Amygdala (tissue), 56 donors: ENCODE results near the gene RNF138.
"Not testable (repeated sequence)": the region's sequence is repeated elsewhere in the genome, so short reads cannot be mapped to it uniquely, and the experiment has no call there.

ENCODE experiments used
- DNase-seq, 56 donors: peaks; one replicate each; lab custom pipeline; 2025; lab: John Stamatoyannopoulos, UW

The RNF138 gene

DNA sequence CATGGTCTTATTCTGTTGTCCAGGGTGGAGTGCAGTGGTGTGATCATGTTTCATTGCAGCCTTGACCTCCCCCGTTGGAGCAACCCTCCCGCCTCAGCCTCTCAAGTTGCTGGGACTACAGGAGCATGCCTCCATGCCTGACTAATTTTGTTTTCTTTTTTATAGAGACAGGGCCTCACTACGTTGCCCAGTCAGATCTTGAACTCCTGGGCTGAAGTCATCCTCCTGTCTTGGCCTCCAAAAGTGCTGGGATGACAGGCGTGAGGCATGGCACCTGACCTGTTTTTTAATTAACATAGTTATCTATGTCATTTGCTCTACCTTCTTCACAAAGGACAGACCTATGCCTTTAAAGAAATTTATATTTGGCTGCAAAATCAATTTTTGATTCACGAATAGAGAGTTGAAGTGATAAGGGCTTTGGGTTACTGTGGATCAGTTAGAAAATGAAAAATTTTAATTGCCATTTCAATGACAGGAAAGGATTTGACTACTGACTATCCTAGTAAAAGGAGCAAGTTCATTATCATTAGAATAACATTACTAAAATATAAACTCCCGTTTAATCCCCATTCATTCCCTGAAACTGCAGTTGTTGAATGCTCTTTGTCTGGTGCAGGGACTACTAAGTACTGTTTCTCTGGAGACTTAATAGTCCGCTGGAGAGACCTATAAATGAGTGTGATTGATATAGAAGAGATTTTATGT lies 3.7 kb downstream of the RNF138 start:
- DNase-seq: no peak

DNA sequence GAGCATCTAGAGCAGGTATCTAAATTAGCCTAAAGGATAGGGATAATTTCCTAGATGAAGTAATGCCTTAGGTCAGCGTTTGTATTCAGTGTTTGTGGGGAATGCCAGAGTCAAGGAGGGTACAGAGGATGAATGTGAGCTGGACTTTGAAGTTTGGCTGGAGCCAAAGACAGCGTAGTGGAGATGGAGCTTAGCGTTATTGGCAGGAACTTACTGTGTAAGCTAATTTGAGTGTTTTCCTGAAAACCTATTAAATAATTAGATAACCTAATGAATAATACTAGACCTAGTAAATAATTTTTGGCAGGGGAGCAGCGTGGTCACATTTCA lies 4.2 kb downstream of the RNF138 start:
- no peak for DNase-seq

- DNase-seq: no peak
Observed at GRCh38 chr18:32096946-32097345, 5.3 kb downstream of the RNF138 start.

GRCh38 chr18:32104516-32104915 lies 12.8 kb downstream of the RNF138 start:
- DNase-seq: no peak

DNA sequence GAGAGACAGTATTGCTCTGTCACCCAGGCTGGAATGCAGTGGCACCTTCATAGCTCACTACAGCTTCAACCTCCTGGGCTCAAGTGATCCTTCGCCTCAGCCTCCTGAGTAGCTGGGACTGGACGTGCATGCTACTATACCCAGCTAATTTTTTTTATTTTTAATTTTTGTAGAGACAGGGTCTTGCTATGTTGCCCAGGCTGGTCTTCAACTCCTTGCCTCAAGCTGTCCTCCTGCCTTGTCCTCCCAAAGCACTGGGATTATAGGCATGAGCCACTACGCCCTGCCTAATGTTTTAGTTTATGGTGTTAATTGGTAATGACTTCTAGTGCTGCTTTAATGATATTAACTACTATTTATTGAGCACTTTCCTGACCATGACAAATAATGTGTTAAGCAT lies 18.3 kb downstream of the RNF138 start:
- no peak for DNase-seq

DNA sequence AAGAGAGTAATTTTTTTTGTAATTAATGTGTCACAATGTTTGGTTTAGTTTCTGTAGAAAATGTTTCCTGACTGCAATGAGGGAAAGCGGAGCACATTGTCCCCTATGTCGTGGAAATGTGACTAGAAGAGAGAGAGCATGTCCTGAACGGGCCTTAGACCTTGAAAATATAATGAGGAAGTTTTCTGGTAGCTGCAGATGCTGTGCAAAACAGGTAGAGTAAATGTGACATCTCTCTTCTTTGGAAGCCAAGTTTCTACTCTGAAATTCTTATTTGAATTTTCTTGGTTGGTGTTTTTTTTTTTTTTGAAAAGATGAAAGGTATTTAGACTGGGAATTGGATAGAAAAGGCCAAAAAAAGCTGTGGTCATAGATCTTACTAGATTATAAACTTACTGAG lies 20.0 kb downstream of the RNF138 start:
- no peak for DNase-seq

DNA sequence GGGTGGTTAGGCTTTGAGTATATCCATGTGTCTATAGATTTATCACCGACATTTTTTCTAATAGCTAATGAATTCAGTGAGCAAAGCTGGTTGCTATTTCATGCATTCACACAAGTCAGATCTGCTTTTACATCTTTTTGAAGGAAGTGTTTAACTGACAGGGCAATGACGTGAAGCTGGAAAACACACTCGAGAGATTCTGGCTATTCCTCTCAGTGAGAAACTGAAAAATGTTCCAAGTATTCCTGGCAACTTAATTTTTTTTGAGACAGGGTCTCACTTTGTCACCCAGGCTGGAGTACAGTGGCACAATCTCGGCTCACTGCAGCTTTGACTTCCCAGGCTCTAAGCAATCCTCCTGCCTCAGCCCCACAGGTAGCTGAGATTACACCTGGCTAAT lies 21.2 kb downstream of the RNF138 start:
- no peak for DNase-seq

DNA sequence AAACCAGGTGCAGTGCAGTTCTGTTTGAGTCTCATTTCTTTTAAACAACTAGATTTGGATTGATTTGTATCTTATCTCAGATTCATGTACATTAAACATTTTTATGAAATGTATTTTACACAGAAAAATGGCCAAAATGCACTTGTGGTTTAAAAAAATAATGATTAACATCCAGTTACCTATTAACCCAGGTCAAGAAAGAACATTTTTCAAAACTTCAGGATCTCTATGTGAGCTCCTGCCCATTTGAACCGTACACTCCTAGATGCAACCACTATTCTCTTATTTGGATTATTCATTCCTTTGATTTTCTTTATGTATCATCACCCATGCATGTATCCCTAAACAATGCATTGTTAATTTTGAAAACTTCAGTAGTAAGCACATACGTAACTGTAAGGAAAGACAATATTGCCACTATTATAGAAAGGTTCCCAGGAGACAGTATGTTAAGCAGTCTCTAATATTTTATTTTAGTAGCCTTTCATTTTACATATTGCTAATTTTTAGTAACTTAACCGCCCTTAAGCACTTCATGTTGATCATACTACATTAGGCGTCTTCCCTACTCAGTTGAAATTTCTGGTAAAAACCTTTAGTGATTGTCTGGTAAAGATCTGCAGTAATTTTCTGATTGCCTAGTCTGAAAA lies 22.7 kb downstream of the RNF138 start:
- no peak for DNase-seq

DNA sequence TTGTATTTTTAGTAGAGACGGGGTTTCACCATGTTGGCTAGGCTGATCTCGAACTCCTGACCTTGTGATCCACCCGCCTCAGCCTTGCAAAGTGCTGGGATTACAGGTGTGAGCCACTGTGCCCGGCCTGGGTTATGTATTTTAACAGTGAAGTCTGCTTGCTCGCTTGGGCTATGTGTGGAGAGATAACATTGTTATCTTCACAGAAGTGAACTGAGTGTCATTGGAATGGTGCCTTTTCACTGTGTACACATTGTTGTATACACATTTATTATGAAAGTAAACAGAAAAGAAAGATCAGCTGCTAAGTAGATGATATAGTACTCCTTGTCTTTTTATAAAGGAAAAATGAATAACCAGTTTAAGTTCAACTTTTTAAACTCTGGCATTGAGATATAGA lies 30.4 kb downstream of the RNF138 start:
- DNase-seq: no peak

GRCh38 chr18:32126538-32126937 lies 34.9 kb downstream of the RNF138 start:
- no peak for DNase-seq

DNA sequence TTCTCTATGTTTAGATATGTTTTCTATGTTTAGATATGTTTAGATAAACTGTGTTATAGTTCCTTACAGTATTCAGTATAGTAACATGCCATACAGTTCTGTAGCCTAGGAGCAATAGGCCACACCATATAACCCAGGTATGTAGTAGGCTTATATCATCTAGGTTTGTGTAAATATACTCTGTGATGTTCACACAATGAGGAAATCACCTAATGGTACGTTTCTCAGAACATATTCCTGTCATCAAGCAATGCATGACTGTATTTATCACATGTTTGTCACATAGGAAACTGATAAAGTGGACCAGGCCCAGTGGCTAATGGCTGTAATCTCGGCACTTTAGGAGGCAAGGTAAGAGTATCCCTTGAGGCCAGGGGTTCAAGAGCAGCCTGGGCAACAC lies 44.0 kb downstream of the RNF138 start:
- no peak for DNase-seq

GRCh38 chr18:32138332-32138982 lies 46.8 kb downstream of the RNF138 start:
- DNase-seq: no peak

- DNase-seq: no peak
Observed at GRCh38 chr18:32139835-32140283, 48.2 kb downstream of the RNF138 start.

DNA sequence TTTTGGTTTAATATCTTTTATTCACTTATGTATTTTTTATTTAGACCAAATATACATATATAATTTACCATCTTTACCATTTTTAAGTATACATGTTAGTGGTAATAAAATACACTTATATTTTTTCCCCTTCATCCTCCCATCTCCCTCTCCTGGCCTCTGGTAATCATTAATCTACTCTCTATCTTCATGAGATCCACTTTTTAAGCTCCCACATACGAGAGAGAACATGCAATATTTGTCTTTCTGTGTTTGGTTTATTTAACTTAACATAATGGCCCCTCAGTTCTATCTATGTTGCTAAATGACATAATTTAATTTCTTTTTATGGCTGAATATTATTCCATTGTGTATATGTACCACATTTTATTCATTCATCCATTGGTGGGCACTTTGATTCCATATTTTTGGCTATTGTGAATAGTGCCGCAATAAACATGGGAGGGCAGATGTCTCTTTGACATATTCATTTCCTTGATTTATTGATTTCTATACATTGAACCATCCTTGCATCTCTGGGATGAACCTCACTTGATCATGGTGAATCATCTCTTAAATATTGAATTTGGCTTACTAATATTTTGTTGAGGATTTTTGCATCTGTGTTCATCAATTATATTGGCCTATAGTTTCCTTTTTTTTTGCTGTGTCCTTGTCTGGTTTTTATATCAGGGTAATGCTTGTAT lies 56.7 kb downstream of the RNF138 start:
- no peak for DNase-seq

DNA sequence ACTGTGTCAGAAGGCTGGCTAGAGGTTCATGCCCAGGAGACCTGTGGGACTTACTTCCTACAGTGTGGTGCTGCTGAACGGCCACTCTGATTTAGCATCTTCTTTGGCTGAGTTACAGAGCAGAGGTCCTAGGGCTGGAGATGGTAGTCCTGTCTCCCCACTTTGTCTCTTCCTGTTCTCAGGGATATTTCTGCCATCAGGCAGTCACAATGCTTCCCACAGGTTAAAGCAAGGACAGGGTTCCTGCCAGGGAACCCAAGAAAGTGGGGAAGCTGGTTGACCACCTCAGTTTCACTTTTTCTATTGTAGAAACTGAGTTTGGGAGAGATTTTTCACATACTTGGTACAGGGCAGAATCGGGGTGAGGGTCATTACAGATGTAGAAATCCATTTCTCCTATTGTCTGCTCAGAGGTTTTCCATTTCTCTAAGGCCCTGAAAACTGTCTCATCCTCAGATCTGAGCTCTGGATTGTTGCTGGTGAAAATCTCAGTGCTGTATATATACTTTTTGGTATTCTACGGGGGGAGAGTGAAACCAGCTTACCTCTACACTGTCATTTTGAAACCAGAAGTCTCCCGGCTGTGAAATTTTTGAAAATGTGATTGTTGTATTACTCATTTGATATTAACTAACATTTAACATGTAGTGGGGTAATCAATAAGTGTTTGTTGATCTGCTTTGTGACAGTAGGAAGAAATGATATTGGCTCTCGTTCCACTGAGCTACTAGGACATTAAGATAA lies 61.2 kb downstream of the RNF138 start:
- DNase-seq: no peak

DNA sequence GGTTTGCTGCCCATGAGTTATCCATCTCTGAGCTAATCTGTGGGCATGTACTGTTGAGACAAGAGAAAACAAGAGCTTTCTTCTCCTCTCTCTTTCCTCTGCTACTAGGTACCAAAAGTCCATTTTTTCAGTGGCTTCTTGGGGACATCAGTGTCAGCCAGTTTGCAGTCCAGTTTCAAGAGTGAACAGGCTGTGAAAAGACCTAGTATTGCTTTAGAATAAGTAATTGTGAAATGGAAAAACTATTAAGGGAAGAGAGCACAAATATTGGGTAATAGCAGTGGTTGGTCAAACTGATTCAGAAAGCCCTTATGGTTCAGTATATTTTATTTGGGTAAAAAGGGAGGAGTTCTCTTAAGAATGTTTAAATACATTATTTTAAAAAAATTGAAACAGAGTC lies 65.2 kb downstream of the RNF138 start:
- DNase-seq: no peak

DNA sequence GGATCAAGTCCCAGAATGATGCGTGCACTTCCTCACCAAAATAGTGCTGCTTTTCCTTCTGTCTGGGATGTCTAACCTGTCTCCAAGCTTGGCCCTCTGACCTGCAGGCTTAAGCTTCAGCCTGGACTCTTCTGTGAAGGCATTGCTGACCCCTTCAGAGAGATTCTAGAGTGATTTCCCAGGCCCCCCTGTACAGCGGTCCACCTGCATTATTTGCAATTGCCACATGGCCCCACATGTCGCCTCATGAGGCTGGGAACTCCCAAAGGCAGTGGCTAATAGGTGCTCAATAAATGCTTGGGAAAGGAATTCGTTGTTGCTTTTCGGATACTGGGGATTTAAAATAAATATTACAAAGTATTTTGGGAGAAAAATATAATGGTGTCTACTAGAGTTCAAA lies 65.9 kb downstream of the RNF138 start:
- no peak for DNase-seq

DNA sequence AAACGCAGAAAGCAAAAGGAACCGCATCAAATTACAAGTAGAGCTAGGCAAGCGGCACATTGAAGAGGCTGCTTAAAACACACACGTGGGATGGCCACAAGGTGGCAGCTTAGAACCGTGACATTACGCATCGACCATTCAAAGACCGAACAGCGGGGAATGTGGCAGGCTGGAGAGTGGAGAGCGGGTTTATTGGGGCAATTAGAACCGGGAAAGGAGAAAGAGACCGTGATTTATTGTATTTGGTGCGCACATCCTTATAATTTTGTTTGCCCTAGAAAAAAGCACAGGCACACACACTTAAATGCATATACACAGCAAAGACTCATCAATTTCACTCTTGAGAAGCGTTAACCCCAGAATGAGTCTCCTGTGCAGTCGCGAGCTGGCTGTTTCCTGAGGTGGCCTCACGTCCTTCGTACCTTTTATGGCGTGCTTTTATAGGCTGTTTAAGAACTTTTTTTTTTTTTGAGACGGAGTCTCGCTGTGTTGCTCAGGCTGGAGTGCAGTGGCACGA lies 66.5 kb downstream of the RNF138 start:
- peak in 55 of 56 donors; percentile 1 to 91 (median 62) for DNase-seq

DNA sequence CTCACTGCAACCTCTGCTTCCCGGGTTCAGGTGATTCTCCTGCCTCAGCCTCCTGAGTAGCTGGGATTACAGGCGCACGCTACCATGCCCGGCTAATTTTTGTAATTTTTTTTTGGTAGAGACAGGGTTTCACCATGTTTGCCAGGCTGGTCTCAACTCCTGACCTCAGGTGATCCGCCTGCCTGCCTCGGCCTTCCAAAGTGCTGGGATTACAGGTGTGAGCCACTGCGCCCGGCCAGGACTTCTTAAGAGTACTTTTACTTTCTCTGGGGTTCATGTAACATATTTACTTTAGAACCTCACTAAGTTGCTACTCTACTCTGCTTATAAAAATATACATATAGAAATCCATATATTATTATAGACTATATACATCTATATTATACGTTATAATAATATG lies 67.0 kb downstream of the RNF138 start:
- not testable (repeated sequence) for DNase-seq

DNA sequence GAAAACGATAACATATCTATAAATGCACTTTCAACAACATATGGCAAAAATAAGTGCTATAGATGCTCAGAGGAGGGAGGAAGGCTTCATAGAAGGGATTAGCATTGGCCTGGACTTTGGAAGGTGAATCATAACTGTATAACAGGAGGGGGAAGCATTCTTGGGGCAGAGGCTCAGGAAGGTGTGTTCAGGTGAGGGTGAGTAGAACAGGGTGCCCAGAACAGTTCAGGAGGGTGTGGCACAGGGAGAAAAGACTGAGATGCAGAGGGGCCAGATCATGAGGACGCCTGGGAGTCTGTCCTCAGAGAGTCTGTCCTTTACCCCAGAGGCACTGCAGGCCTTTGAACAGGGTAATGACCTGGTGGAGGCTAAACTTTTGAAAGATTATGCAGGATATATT lies 68.9 kb downstream of the RNF138 start:
- no peak for DNase-seq
